Thoracic aorta (tissue), 2 donors: ENCODE results near the gene LRP8. TPM values are rescaled to one million over a fixed set of nuclear protein-coding genes. Genes with fewer than 3 reads are reported as not detected.

ENCODE experiments used
- ATAC-seq: fragments of 150-250 bp; one replicate; pipeline ENCODE4 v1.8.0; 2017; ENCODE audit warnings: low read depth; ENCODE audit not compliant: insufficient number of reproducible peaks, low FRiP score
- DNase-seq: peaks from one replicate; pipeline ENCODE4 v3.0.0-alpha.2; 2020; ENCODE audit warnings: low spot score
- H3K27ac ChIP-seq, 2 donors: fragments of 200-600 bp; sonication (generic); 1 replicate in 1 of 2; 2 replicates in 1 of 2; pipeline ENCODE4 v1.5.1; 2016; ENCODE audit warnings: mild to moderate bottlenecking in 2 of 2, moderate library complexity in 2 of 2
- H3K27me3 ChIP-seq: fragments of 200-600 bp; sonication (generic); replicated peaks from 2 replicates; pipeline ENCODE4 v1.6.0; 2016; ENCODE audit warnings: mild to moderate bottlenecking; ENCODE audit not compliant: insufficient read depth
- H3K36me3 ChIP-seq: fragments of 200-600 bp; sonication (generic); one replicate; pipeline ENCODE4 v1.5.1; 2016
- H3K4me1 ChIP-seq, 2 donors: fragments of 200-600 bp; sonication (generic); 1 replicate in 1 of 2; 2 replicates in 1 of 2; pipeline versions ENCODE4 v1.5.1 to v1.6.0; 2016; ENCODE audit warnings: low read depth in 2 of 2, mild to moderate bottlenecking in 1 of 2; ENCODE audit not compliant: control insufficient read depth in 1 of 2
- H3K4me3 ChIP-seq: fragments of 200-600 bp; sonication (generic); 2 replicates; pipeline ENCODE4 v1.5.1; 2016; ENCODE audit warnings: mild to moderate bottlenecking
- H3K9me3 ChIP-seq: fragments of 200-600 bp; sonication (generic); 2 replicates; pipeline ENCODE4 v1.5.1; 2016
- CTCF ChIP-seq: fragments of 200-600 bp; sonication (generic); IDR thresholded peaks from one replicate; pipeline ENCODE4 v1.5.1; 2019; ENCODE audit warnings: antibody characterized with exemption
- total RNA-seq, 2 donors: library from RNA; depleted of rRNA; stranded (reverse); fragments of >200 nt; gene quantifications; one replicate each; pipeline versions ENCODE4 v1.1.0 to v1.2.3, GENCODE V29; 2016

Gene LRP8
- total RNA-seq, 2 donors from 2014 or later, result 14.1 to 24.1 TPM

DNA sequence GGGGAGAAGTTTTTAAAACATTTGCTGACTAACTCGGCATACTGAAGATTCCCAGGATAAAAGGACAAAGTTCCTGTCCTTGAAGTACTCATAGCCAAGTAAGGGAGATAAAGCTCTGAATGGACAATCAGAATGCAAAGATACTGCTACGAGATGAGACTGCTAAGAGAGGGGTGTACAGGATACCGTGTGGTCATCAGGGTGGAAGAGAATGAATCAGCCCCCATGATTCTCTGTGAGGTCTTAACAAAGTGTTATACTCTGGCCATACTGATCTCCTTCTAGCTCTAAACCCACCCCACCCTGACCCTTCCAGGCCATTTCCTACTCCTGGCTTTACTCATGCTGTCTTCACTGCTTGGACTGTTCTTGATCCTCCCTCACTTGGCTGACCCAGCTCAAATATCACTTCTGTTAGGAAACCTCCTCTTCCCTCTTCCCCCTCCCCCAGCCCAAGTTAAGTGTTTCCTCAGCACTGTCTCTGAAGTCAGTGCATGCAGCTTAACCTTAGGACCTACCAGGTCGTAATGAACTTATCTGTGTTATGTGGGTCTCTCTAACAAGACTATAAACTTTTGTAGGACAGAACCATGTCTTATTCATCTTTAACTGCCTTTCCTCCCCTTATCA lies 73.7 kb downstream of the LRP8 start:
- DNase-seq (no peak), ATAC-seq (no peak)
- no peaks in the 10 kb centered on the region for H3K4me1 ChIP-seq
- no peak overlapping the region for H3K4me3 ChIP-seq
- no peak overlapping the region for H3K27ac ChIP-seq
- H3K9me3 ChIP-seq, result no peaks in the 10 kb centered on the region
- no peak for TF ChIP-seq CTCF
- H3K36me3 ChIP-seq, result no peaks in the 10 kb centered on the region
- H3K27me3 ChIP-seq, result no peaks in the 10 kb centered on the region

- Histone ChIP-seq H3K4me3 (no peak overlapping the region), H3K36me3 (no peaks in the 10 kb centered on the region), H3K9me3 (no peaks in the 10 kb centered on the region), H3K4me1 (no peaks in the 10 kb centered on the region), H3K27me3 (no peaks in the 10 kb centered on the region), H3K27ac (no peak overlapping the region)
- ATAC-seq (no peak), DNase-seq (no peak)
- TF ChIP-seq CTCF, result no peak
Measured at GRCh38 chr1:53250325-53250724, 77.5 kb downstream of the LRP8 start.

- no peaks in the 10 kb centered on the region for H3K27me3 ChIP-seq
- ATAC-seq (no peak), DNase-seq (no peak)
- H3K4me3 ChIP-seq, result no peak overlapping the region
- H3K4me1 ChIP-seq, result no peaks in the 10 kb centered on the region
- no peaks in the 10 kb centered on the region for H3K9me3 ChIP-seq
- H3K36me3 ChIP-seq, result no peaks in the 10 kb centered on the region
- no peak overlapping the region for H3K27ac ChIP-seq
- no peak for TF ChIP-seq CTCF
Measured at GRCh38 chr1:53249706-53250105, 78.2 kb downstream of the LRP8 start.

DNA sequence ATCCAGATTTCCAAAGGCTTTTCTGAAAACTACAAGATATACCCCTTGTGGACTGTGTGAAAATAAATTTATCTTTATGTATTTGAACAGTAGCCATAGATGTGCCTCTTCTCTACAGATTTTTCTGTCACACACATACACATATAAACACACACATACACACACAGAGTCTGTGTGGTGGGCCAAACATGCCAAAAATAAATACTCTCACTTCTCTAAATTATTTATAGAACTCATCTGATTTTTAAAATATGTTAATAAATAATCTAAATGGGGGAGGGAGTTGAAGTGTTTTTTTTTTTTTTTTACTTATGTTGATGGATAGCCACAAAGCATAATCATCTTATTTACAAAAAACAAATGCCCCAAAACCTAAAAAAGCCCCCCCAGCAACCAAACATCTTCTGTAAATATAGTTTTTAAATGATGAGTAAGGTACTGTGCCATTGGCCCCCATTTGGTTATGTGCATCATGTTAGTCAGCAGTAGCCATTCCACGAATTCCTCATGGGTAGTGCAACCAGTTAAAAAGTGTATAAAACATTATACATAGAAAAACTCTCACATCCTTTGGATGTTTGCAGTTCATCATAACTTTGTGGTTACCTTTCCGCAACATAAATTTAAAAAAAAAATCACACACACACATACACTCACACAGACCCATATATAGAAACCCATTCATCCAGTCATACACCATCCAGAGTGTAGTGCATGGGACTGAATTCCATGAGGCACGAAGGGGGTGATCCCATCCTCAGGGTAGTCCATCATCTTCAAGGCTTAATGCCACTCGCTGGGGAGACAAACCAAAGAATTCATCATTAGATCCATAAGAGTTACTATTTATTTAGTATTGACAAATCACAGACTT lies 81.4 kb downstream of the LRP8 start:
- TF ChIP-seq CTCF, result no peak
- H3K36me3 ChIP-seq, result no peaks in the 10 kb centered on the region
- H3K4me1 ChIP-seq, result no peaks in the 10 kb centered on the region

DNA sequence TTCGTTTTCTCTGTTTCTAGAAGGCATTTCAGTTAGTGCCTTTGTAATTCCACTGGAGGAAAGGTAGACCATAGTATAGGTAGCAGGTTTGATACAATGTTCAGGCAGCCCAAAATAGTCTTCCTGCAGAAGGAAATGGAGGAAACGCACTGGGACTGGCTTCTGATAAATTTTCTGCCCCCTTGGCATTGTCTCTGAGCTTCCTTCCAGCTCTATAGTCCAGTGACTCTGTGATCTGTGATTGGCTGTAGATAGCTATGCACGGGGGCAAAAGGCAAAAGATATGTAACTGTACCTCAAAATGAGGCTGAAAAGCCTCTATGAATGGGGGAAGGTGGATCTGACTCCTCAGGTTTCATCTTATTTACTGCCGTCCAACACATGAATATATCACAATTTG lies 83.7 kb downstream of the LRP8 start:
- no peaks in the 10 kb centered on the region for H3K27me3 ChIP-seq
- no peak for TF ChIP-seq CTCF

More for the DNA sequence above, 81.4 kb downstream of the LRP8 start:
- DNase-seq, result no peak
- ATAC-seq, result no peak
- H3K27me3 ChIP-seq, result no peaks in the 10 kb centered on the region
- no peak overlapping the region for H3K27ac ChIP-seq
- no peaks in the 10 kb centered on the region for H3K9me3 ChIP-seq
- no peak overlapping the region for H3K4me3 ChIP-seq

More for the DNA sequence above, 83.7 kb downstream of the LRP8 start:
- no peak for ATAC-seq
- Histone ChIP-seq H3K4me1 (peaks cover 0 to 2% of the 10 kb centered on the region in 2 donors), H3K4me3 (no peak overlapping the region), H3K27ac (no peak overlapping the region), H3K9me3 (no peaks in the 10 kb centered on the region), H3K36me3 (no peaks in the 10 kb centered on the region)
- no peak for DNase-seq
